ENCODE measurements around the gene TRMT6.

Gene TRMT6

GRCh38 chr20:5947276-5947675 lies 3.1 kb downstream of the TRMT6 start:
- no peaks in the 10 kb centered on the region for H3K9me3 ChIP-seq (ENCODE audit: control insufficient read depth, insufficient read depth, low read depth, low read length)
- H3K4me3 ChIP-seq (ENCODE audit: low read depth, low read length): no peak overlapping the region
- H3K9ac ChIP-seq (ENCODE audit: low read length): no peak overlapping the region
- no peak overlapping the region for H3K27ac ChIP-seq (ENCODE audit: low read depth, low read length)
- H3K4me1 ChIP-seq (ENCODE audit: control insufficient read depth, insufficient read depth, low read length): peaks cover 4% of the 10 kb centered on the region
- peaks cover 60% of the 10 kb centered on the region for H3K36me3 ChIP-seq (ENCODE audit: control insufficient read depth, insufficient read depth, low read length)
- no peaks in the 10 kb centered on the region for H3K27me3 ChIP-seq (ENCODE audit: control insufficient read depth, insufficient read depth, low read length)

DNA sequence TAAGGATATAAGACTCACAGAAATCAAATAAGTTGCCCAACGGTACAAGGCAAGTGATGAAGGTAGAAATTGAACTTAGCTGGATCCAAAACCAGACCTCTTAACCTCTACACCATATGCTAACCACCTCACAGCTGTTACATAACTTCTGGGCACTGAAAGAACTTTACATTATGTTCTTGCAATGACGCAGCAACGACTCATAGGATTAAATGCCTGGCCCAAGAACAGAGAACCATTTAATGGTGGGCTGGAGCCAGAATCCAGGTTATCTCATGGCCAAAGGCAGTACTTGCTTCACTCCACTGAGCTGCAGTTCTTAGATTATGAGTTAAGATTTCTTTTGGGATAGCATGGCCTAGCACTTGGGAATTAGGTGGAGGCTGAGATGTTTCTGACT lies 4.4 kb downstream of the TRMT6 start:
- Histone ChIP-seq H3K27me3 (ENCODE audit: control insufficient read depth, insufficient read depth, low read length) (no peaks in the 10 kb centered on the region), H3K4me3 (ENCODE audit: low read depth, low read length) (no peak overlapping the region), H3K9me3 (ENCODE audit: control insufficient read depth, insufficient read depth, low read depth, low read length) (no peaks in the 10 kb centered on the region), H3K4me1 (ENCODE audit: control insufficient read depth, insufficient read depth, low read length) (peaks cover 4% of the 10 kb centered on the region), H3K27ac (ENCODE audit: low read depth, low read length) (no peak overlapping the region), H3K36me3 (ENCODE audit: control insufficient read depth, insufficient read depth, low read length) (peaks cover 68% of the 10 kb centered on the region), H3K9ac (ENCODE audit: low read length) (no peak overlapping the region)

DNA sequence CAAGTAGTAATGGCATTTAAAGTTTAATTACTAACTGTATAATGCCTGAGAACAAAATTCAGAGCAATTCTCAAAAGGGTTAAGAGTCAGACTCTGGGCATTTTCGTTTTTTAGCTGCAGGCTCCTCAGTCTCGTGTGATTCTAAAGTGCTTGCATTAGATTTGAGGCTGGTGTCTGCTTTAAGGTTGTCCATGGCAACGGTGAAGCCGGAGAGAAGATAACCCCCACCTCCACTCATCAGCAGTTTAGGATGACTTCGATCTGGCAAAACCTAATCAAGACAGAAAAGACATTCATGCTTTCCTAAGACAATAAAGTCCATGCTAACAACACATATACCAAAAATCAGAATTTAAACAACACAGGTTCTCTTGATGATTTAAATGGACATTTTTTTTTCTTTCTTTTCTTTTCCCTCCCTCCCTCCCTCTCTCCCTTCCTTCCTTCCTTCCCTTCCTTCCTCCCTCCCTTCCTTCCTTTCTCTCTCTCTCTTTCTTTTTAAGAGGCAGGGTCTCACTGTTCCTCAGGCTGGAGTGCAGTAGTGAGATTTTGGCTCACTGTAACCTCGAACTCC lies 11.8 kb downstream of the TRMT6 start:
- Histone ChIP-seq H3K36me3 (ENCODE audit: control insufficient read depth, insufficient read depth, low read length) (peaks cover 57% of the 10 kb centered on the region), H3K4me3 (ENCODE audit: low read depth, low read length) (no peak overlapping the region), H3K27ac (ENCODE audit: low read depth, low read length) (no peak overlapping the region)

GRCh38 chr20:5936238-5936637 lies 14.1 kb downstream of the TRMT6 start:
- no peak overlapping the region for H3K4me3 ChIP-seq (ENCODE audit: low read depth, low read length)
- H3K4me1 ChIP-seq (ENCODE audit: control insufficient read depth, insufficient read depth, low read length): no peaks in the 10 kb centered on the region
- no peaks in the 10 kb centered on the region for H3K9me3 ChIP-seq (ENCODE audit: control insufficient read depth, insufficient read depth, low read depth, low read length)
- H3K27ac ChIP-seq (ENCODE audit: low read depth, low read length): no peak overlapping the region
- no peak overlapping the region for H3K9ac ChIP-seq (ENCODE audit: low read length)
- peaks cover 34% of the 10 kb centered on the region for H3K36me3 ChIP-seq (ENCODE audit: control insufficient read depth, insufficient read depth, low read length)
- H3K27me3 ChIP-seq (ENCODE audit: control insufficient read depth, insufficient read depth, low read length): no peaks in the 10 kb centered on the region

More for the DNA sequence above, 11.8 kb downstream of the TRMT6 start:
- Histone ChIP-seq H3K4me1 (ENCODE audit: control insufficient read depth, insufficient read depth, low read length) (no peaks in the 10 kb centered on the region), H3K9ac (ENCODE audit: low read length) (no peak overlapping the region), H3K9me3 (ENCODE audit: control insufficient read depth, insufficient read depth, low read depth, low read length) (no peaks in the 10 kb centered on the region), H3K27me3 (ENCODE audit: control insufficient read depth, insufficient read depth, low read length) (no peaks in the 10 kb centered on the region)

- Histone ChIP-seq H3K27me3 (ENCODE audit: control insufficient read depth, insufficient read depth, low read length) (no peaks in the 10 kb centered on the region), H3K27ac (ENCODE audit: low read depth, low read length) (no peak overlapping the region), H3K36me3 (ENCODE audit: control insufficient read depth, insufficient read depth, low read length) (peaks cover 26% of the 10 kb centered on the region), H3K4me1 (ENCODE audit: control insufficient read depth, insufficient read depth, low read length) (no peaks in the 10 kb centered on the region), H3K4me3 (ENCODE audit: low read depth, low read length) (no peak overlapping the region), H3K9me3 (ENCODE audit: control insufficient read depth, insufficient read depth, low read depth, low read length) (no peaks in the 10 kb centered on the region), H3K9ac (ENCODE audit: low read length) (no peak overlapping the region)
Observed at GRCh38 chr20:5935384-5935783, 14.9 kb downstream of the TRMT6 start.

DNA sequence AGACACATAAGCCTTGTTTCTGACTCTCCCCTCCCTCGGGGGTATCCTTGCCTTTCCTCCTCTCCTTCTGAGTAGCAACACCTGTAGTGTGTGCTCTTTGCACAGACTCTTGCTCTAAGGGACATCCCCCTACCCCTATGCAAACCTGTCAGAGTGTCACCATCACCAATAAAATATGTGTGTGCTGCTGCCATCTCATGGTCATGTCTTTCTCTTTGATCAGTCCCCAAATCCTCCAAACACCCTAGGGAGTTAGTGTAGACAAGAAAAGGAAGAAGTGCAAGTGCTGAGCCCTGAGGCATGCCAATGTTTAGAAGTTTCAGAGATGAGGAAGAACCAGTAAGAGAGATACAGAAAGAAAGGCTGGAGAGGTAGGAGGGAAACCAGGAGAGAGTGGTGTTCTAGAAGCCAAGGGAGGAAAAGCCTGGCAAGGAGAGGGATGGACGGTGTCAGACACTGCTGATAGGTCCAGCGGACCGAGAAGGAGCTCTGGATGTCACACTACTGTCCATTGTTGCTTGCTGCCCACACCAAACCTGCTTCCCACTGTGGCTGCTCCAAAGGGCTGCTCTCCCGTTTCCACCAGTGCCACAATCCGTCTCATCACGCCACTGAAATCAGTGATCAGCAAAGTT lies 16.4 kb downstream of the TRMT6 start:
- no peak overlapping the region for H3K27ac ChIP-seq (ENCODE audit: low read depth, low read length)
- no peaks in the 10 kb centered on the region for H3K9me3 ChIP-seq (ENCODE audit: control insufficient read depth, insufficient read depth, low read depth, low read length)
- no peak overlapping the region for H3K9ac ChIP-seq (ENCODE audit: low read length)
- no peaks in the 10 kb centered on the region for H3K27me3 ChIP-seq (ENCODE audit: control insufficient read depth, insufficient read depth, low read length)
- H3K4me1 ChIP-seq (ENCODE audit: control insufficient read depth, insufficient read depth, low read length): no peaks in the 10 kb centered on the region
- peaks cover 15% of the 10 kb centered on the region for H3K36me3 ChIP-seq (ENCODE audit: control insufficient read depth, insufficient read depth, low read length)
- H3K4me3 ChIP-seq (ENCODE audit: low read depth, low read length): no peak overlapping the region

- Histone ChIP-seq H3K9me3 (ENCODE audit: control insufficient read depth, insufficient read depth, low read depth, low read length) (no peaks in the 10 kb centered on the region), H3K36me3 (ENCODE audit: control insufficient read depth, insufficient read depth, low read length) (peaks cover 6% of the 10 kb centered on the region; the same call in 1 of the 2 replicates), H3K4me3 (ENCODE audit: low read depth, low read length) (no peak overlapping the region), H3K9ac (ENCODE audit: low read length) (no peak overlapping the region), H3K4me1 (ENCODE audit: control insufficient read depth, insufficient read depth, low read length) (no peaks in the 10 kb centered on the region), H3K27me3 (ENCODE audit: control insufficient read depth, insufficient read depth, low read length) (no peaks in the 10 kb centered on the region), H3K27ac (ENCODE audit: low read depth, low read length) (no peak overlapping the region)
Observed at GRCh38 chr20:5932796-5933195, 17.5 kb downstream of the TRMT6 start.

GRCh38 chr20:5931411-5931810 lies 18.9 kb downstream of the TRMT6 start:
- H3K9me3 ChIP-seq (ENCODE audit: control insufficient read depth, insufficient read depth, low read depth, low read length): no peaks in the 10 kb centered on the region
- H3K4me3 ChIP-seq (ENCODE audit: low read depth, low read length): no peak overlapping the region
- H3K27me3 ChIP-seq (ENCODE audit: control insufficient read depth, insufficient read depth, low read length): no peaks in the 10 kb centered on the region
- H3K27ac ChIP-seq (ENCODE audit: low read depth, low read length): no peak overlapping the region
- no peak overlapping the region for H3K9ac ChIP-seq (ENCODE audit: low read length)
- H3K4me1 ChIP-seq (ENCODE audit: control insufficient read depth, insufficient read depth, low read length): no peaks in the 10 kb centered on the region
- H3K36me3 ChIP-seq (ENCODE audit: control insufficient read depth, insufficient read depth, low read length): no peaks in the 10 kb centered on the region

DNA sequence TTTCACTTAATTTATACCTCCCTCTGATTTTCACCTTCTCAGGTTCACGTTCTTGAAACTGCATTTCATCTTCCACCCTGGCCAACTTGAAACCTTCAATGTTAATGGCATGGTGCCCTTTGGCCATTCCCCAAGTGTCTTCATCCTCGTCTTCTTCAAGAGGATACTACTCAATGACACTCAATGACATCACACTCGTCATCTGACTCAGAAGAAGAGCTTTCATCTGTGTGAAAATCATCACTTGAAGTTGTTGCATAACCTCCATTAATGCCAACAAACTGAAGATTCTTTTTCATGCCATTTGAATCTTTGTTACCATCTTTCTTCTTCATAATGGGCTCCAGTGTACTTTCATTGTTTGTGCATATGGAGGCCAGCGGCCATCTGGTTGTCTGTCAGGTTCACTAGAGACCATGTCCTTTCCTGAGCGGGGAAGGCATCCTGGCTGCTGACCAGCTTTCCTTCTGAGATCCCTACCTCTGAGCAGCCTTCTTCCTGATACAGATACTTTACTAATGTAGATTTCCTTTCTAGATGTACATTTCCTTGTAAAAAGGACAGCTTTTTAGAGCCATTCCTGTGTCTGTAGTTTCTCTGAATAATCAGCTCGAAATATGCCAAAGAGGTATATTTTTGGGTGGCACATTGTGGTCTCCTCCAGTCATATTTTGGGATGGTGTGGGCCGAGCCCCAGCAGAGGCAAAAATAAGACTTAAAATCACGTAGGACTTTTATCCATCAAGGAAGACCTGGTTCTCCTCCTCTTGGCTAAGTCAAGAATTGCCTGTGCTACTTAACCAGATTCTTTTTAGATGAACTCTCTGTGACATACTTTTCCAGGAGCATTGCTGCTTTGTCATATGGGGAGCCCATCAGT lies 21.3 kb downstream of the TRMT6 start:
- Histone ChIP-seq H3K4me1 (ENCODE audit: control insufficient read depth, insufficient read depth, low read length) (no peaks in the 10 kb centered on the region), H3K36me3 (ENCODE audit: control insufficient read depth, insufficient read depth, low read length) (no peaks in the 10 kb centered on the region), H3K4me3 (ENCODE audit: low read depth, low read length) (no peak overlapping the region), H3K9ac (ENCODE audit: low read length) (no peak overlapping the region), H3K27me3 (ENCODE audit: control insufficient read depth, insufficient read depth, low read length) (no peaks in the 10 kb centered on the region), H3K9me3 (ENCODE audit: control insufficient read depth, insufficient read depth, low read depth, low read length) (no peaks in the 10 kb centered on the region), H3K27ac (ENCODE audit: low read depth, low read length) (no peak overlapping the region)

DNA sequence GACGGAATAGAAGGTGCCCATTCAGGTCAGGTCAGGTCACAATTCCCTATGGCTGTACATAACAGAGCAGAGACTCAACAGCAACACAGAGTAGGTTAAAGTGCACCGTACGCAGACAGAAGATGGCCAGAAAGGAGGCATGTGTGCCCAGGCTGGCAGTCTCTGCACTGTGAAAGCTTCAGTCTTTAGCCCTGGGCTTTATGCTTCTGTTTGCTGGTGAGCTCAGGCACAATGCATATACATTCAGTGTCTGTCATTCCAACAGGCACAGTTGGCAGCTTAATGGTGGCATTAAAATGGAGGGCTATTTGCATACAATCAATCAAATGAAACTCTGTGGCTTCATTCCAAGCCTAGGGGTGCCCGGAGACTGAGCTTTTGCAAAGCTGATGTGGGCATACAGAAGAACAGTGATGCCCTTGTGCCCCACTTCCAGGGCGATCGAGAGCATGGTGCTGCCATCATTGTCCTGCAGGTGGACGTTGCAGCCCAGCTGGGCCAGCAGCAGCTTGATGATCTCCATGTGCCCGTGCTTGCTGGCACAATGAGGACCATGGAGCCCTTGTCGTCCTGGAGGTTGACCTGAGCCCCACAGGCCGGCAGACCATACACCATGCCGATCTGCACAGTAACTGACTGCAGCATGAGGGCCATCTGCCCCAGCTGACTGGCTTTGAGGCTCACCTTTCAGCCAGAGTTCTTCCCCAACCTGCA lies 22.4 kb downstream of the TRMT6 start:
- Histone ChIP-seq H3K9me3 (ENCODE audit: control insufficient read depth, insufficient read depth, low read depth, low read length) (no peaks in the 10 kb centered on the region), H3K9ac (ENCODE audit: low read length) (no peak overlapping the region), H3K27me3 (ENCODE audit: control insufficient read depth, insufficient read depth, low read length) (no peaks in the 10 kb centered on the region), H3K4me3 (ENCODE audit: low read depth, low read length) (no peak overlapping the region), H3K4me1 (ENCODE audit: control insufficient read depth, insufficient read depth, low read length) (no peaks in the 10 kb centered on the region), H3K27ac (ENCODE audit: low read depth, low read length) (no peak overlapping the region), H3K36me3 (ENCODE audit: control insufficient read depth, insufficient read depth, low read length) (no peaks in the 10 kb centered on the region)
